ENCODE measurements around the gene SNRNP200.
A peak's percentile ranks its signal among the peaks of the same experiment; 100 is the strongest.
"Not testable (repeated sequence)": the region's sequence is repeated elsewhere in the genome, so short reads cannot be mapped to it uniquely, and the experiment has no call there.

The SNRNP200 gene

DNA sequence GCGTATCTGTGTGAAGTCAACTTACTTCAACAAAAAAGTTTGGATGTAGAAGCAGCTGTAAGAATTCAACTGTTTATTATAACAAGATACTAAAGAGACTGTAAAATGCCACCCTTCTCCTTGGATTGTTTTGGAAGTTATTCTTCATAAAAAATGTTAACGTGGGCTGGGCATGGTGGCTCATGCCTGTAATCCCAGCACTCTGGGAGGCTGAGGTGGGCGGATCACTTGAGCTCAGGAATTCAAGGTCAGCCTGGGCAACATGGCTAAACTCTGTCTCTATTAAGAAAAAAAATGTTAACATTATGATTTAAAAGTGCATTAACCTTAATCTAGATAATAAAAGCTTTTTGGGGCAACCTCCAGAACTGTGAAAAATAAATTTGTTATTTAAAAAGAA is 31.6 kb downstream of the SNRNP200 start:
- DNase-seq: no peak

DNA sequence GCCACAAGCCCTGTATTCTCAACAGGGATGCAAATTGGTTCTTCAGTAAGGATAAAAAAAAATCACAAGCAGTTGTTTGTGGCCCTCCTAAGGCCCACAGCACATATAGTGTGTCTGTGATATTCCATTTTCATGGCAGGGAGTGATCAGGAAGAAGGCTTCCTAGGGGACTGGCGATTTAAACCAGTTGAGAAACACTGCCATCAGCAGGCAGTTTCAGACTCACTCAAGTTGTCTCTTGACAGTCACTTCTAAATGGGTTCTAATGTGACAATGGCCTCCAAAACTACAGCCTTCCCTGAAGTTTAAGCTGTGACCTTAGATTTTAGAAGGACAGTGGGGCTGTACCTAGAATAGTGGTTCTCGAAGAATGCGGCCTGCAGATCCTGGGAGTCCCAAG is 33.4 kb downstream of the SNRNP200 start:
- DNase-seq: no peak

DNA sequence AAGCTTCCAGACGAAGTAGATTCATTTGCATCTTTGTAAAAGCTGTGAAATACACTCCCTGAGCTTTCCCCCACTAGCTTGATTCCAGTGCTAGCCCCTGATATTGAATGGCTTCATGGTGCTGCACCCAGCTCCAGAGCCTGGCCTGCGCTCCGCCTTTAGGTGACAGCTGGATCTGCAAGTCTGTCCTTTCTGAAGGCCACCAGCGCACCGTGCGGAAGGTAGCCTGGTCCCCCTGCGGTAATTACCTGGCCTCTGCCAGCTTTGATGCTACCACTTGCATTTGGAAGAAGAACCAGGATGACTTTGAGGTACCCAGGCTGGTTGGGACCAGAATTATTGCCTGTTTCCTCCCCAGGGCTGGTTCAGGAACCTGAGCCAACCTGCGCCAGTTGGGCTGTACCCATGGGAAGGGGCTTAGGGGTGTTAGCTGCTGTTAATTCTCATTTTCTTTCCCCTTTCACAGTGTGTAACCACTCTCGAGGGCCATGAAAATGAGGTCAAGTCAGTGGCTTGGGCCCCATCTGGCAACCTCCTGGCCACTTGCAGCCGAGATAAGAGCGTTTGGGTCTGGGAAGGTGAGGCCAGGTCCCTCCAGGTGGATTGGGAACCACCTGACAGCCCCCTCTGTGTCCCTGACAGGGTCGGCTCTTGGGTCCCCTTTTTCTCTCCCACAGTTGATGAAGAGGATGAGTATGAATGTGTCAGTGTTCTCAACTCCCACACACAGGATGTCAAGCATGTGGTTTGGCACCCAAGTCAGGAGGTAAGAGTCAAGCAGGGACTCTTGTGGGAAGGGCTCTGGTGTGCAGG is 38.0 kb downstream of the SNRNP200 start:
- peak; percentile 78 for DNase-seq

- DNase-seq: peak; percentile 100
These were observed 39.3 kb downstream of the SNRNP200 start, which contains the start of the genes CIAO1 and TMEM127 for GRCh38 chr2:96265840-96266679. TSS of gene CIAO1 (plus strand) at chr2:96266225. CDS start at chr2:96266351, 126 bp downstream. TSS of gene TMEM127 (minus strand) at chr2:96265997. CDS start at chr2:96265381, 616 bp downstream.

GRCh38 chr2:96265349-96265839 is 40.0 kb downstream of the SNRNP200 start:
- DNase-seq: no peak

DNA sequence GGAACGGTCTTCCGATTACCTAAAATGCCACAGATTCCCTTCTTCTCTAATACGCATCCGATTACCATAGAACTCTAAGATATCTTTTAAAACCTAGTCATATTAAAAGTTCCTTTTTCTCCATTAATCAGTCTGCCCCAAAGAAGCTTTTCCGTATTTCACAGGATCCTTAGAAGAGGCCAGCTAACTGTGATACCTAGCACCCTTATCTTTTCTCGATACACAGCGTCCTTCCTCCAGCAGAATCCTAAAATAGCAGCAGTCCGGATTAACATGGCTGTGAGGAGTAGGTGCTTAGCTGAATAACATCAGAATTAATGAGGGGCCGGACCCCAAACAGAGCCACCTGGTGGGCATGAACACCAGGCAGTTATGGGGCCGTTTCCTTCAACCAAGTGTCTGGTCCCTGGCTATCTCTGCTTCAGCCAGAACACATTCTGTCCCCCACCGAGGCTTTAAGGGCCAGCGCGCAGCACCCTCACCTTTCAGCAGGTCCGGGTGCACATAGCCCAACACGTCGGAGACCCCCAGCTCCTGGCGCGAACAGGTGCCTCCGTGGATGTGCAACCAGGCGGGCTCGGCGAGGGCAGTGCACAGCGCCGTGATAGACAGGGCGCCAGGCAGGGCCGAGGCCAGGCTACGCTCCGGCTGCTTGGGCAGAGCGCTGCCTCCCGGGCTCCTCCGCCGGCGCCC is 40.5 kb downstream of the SNRNP200 start:
- peak; percentile 47 for DNase-seq

DNA sequence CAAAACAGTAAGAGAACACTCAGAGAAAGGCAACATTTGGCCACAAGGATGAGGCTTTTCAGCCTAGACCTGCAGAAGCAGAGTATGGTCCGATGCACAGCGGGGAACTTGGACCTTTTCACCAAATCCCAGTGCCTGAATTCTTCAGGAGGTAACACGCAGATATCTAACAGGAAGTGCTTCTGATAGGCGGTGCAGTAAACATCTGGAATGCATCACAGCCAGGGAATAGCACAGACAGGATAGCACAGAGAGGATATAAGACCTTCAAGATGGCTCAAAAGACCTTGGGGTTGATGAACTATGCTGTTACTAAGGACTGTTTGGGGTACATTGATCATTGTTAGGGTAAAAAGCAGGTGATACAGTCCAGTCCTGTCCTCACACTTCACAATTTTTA is 41.3 kb downstream of the SNRNP200 start:
- DNase-seq: no peak

GRCh38 chr2:96262306-96262705 is 43.0 kb downstream of the SNRNP200 start:
- DNase-seq: no peak

DNA sequence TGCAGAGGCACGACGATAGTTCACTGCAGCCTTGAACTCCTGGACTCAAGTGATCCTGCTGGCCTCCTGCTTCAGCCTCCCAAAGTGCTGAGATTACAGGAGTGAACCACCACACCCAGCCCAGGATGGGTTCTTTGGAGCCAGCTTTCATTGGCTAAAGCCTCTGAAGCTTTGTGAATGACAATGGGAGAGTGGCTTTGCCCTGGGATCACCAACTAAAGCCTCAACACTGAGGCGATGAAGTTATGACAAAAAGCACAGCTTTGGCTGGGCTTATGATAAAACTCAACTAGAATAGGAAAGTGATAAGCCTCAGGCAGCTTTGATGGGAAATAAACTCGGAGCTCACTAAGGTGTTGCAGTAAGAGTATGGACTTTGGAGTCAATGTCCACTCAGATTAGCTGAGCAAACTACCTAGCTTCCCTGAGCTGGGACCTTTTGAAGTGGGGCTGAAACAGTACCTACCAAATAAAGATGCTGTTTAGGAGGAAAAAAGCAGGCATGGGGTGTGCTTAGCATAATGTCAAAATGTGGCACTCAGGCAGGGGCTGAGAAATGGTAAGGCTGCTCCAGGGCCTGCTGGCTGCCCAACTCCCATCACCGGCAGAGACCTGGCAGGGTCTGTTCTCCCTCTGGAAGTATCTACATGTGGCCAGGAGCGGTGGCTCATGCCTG is 43.9 kb downstream of the SNRNP200 start:
- DNase-seq: no peak

- peak; percentile 52 for DNase-seq
These were observed 44.7 kb downstream of the SNRNP200 start for GRCh38 chr2:96260387-96261260.

GRCh38 chr2:96259497-96259921 is 45.8 kb downstream of the SNRNP200 start:
- DNase-seq: no peak

DNA sequence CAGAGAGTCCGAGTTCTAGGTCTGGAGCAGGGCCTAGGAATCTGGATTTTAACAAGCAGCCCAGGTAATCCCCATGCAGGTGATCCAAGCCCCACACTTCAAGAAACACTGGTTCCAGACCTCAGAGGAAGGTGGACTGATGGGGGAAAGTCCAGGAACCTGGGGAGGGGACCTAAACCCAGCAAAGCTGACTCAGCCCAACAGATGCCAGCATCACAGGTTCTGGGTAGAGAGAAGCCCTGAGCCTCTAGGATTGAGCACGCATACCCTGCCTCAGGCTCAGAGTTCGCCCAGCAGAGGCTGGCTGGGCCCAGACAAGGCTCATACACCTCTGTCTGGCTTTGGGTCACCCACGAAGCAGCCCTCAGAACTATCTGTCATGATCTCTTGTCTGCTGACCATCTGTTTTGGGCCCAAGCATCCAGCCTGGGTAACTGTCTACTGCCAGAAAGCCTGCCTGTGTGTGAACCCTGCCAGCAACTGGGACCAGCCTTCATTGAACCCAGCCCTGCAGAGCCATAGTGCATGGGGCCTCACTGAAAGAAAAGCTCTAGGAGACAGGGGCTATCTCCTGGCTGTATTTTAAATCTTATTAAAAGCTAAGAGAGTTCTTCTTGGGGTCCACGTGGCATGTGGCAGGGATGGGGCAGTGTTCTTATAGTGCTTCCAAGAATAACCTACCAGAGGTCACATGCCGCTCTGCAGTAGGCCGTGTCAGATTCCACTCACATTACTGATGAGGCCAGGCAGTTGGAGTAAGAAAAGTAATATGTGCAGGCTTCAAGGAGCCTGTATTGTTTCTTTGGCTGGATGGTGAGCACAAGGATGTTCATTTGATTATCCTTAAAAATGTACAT is 47.0 kb downstream of the SNRNP200 start:
- no peak for DNase-seq

DNA sequence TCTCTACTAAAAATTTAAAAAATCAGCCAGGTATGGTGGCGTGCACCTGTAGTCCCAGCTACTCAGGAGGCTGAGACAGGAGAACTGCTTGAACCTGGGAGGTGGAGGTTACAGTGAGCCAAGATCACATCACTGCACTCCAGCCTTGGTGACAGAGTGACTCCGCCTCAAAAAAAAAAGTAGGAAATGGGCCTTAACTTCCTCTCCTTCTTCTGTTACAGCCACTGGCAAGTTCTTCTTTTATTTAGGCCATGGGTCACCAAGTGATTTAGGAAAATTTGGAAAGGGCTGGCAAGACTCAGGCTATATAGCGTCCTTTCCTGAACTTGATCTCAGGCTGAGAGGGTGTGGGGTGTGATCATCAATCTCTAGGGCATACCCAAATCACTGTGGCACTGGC is 47.6 kb downstream of the SNRNP200 start:
- DNase-seq: not testable (repeated sequence)

DNA sequence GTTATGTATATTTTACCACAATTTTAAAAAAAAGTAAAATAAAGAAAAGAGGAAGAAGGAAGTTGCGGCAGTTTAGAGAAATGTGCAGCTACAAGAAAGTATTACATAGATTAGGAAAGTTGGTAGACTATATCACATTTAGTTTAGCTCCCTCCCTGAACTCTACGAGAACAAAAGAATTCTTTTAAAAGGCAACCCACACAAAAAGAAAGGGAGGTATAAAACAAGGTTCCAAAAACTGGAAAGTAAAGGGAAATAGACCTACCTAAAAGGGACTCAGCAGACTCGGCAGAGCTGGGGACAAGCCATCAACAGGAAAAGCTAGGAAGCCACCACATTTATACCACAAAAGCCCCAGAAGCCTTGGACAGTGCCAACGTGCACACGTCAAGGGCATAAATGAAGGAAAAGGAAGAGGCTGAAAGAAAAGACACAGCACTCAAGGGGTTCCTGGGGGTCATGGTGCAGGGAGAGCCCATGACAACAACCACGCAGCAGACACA is 48.7 kb downstream of the SNRNP200 start:
- no peak for DNase-seq

- DNase-seq: no peak
These were observed 50.8 kb downstream of the SNRNP200 start for GRCh38 chr2:96254571-96254970.

- no peak for DNase-seq
These were observed 52.3 kb downstream of the SNRNP200 start for GRCh38 chr2:96253006-96253405.

DNA sequence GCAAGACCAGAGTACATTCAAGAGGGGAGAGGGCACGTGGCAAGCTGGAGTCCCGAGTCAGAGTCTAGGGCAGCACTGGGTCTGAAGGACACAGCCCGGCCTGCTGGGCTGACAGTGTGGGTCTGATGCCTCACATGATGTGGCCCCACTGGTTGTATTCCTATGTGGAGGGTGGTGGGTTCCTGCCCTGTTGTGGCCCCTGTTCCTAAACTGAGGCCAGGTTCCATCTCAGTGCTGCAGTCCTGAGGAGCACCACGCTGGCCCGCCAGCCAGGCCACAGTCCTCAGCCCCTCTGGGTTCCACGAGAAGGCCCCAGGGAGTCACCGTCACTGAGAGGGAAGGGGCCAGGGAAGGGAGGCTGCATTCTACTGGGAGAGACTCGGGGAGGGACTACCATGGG is 52.8 kb downstream of the SNRNP200 start:
- DNase-seq: no peak

- no peak for DNase-seq
These were observed 53.5 kb downstream of the SNRNP200 start for GRCh38 chr2:96251721-96252292.

DNA sequence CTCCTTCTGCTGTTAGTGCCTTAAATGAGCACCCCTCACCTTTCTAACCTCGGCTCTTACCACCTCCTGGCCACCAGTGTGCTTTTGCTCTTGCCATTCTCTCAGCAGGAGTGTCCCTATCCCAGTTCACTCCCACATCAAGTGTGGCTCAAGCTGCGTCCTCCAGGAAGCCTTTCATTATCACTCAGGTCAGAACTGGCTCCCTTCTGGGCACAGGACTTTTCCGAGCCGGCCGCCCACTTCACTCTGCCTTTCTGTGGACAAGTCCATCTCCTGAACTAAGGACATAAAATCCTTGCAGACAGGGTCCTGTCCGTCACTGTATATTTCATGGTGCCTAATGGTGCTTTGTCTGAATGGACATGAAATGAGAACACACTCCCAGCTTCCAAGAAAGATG is 55.2 kb downstream of the SNRNP200 start:
- no peak for DNase-seq

GRCh38 chr2:96249654-96250053 is 55.7 kb downstream of the SNRNP200 start:
- no peak for DNase-seq
